CD14-positive monocyte (primary cell): ENCODE measurements around the gene GNLY. TPM values are rescaled to one million over a fixed set of nuclear protein-coding genes. Genes with fewer than 3 reads are reported as not detected.
A peak's percentile ranks its signal among the peaks of the same experiment; 100 is the strongest.

ENCODE experiments used
- DNase-seq, 3 donors: peaks; one replicate each; pipeline ENCODE4 v3.0.0-alpha.2; 2011 to 2022
- H2AFZ ChIP-seq: 2 replicates; pipeline ENCODE4 v1.6.0; 2012; ENCODE audit warnings: mild to moderate bottlenecking, low read depth, low read length, inconsistent platforms; ENCODE audit not compliant: insufficient read depth, poor library complexity, severe bottlenecking
- H3K27ac ChIP-seq, 2 donors: 1 replicate in 1 of 2; 2 replicates in 1 of 2; pipeline ENCODE4 v1.5.1; 2012 to 2013; ENCODE audit warnings: low read length in 2 of 2, control low read depth in 1 of 2, inconsistent platforms in 1 of 2, low read depth in 1 of 2, mild to moderate bottlenecking in 1 of 2
- H3K27me3 ChIP-seq, 2 donors: one replicate each; pipeline versions ENCODE4 v1.6.0 to v1.6.1; 2011 to 2013; ENCODE audit warnings: low read length in 2 of 2; ENCODE audit not compliant: control insufficient read depth in 2 of 2, insufficient read depth in 2 of 2
- H3K36me3 ChIP-seq, 2 donors: replicated peaks in 1 of 2; 1 replicate in 1 of 2; 2 replicates in 1 of 2; pipeline versions ENCODE4 v1.5.1 to v1.6.1; 2012 to 2013; ENCODE audit warnings: low read length in 2 of 2, control low read depth in 1 of 2, inconsistent platforms in 1 of 2, mild to moderate bottlenecking in 1 of 2; ENCODE audit not compliant: insufficient read depth in 2 of 2, control insufficient read depth in 1 of 2
- H3K4me1 ChIP-seq, 2 donors: 1 replicate in 1 of 2; 2 replicates in 1 of 2; pipeline versions ENCODE4 v1.5.1 to v1.6.1; 2012 to 2013; ENCODE audit warnings: low read length in 2 of 2, control low read depth in 1 of 2, inconsistent platforms in 1 of 2, mild to moderate bottlenecking in 1 of 2, moderate library complexity in 1 of 2; ENCODE audit not compliant: insufficient read depth in 2 of 2, control insufficient read depth in 1 of 2
- H3K4me2 ChIP-seq: replicated peaks from 2 replicates; pipeline ENCODE3; 2012; ENCODE audit warnings: low read length, moderate library complexity, mild to moderate bottlenecking; ENCODE audit not compliant: poor library complexity, severe bottlenecking; ENCODE audit errors: extremely low read depth
- H3K4me3 ChIP-seq, 3 experiments: fragments of 200-600 bp in 1 of 3; sonication (generic) in 1 of 3; replicated peaks in 1 of 3; 1 replicate in 2 of 3; 2 replicates in 1 of 3; pipeline ENCODE4 v1.5.1; 2011 to 2013; ENCODE audit warnings: low read length in 3 of 3, mild to moderate bottlenecking in 3 of 3, control low read depth in 2 of 3, low read depth in 2 of 3, inconsistent platforms in 1 of 3, moderate library complexity in 1 of 3
- H3K79me2 ChIP-seq: 2 replicates; pipeline ENCODE4 v1.6.0; 2012; ENCODE audit warnings: mild to moderate bottlenecking, control low read depth, inconsistent platforms, low read length, moderate library complexity; ENCODE audit not compliant: insufficient read depth
- H3K9ac ChIP-seq: 2 replicates; pipeline ENCODE4 v1.6.0; 2017; ENCODE audit warnings: low read length, mild to moderate bottlenecking; ENCODE audit not compliant: insufficient read depth, poor library complexity, severe bottlenecking
- H3K9me3 ChIP-seq, 2 donors: replicated peaks in 1 of 2; 1 replicate in 1 of 2; 2 replicates in 1 of 2; pipeline versions ENCODE4 v1.5.1 to v1.6.1; 2012 to 2013; ENCODE audit warnings: low read length in 2 of 2, control low read depth in 1 of 2; ENCODE audit not compliant: control insufficient read depth in 1 of 2, insufficient read depth in 1 of 2
- H4K20me1 ChIP-seq: 2 replicates; pipeline ENCODE4 v1.6.0; 2012; ENCODE audit warnings: mild to moderate bottlenecking, low read length, control low read depth, moderate library complexity; ENCODE audit not compliant: insufficient read depth
- H3K27ac Mint-ChIP-seq, 7 donors: one replicate each; pipeline ENCODE4 v1.8.0; 2020; ENCODE audit warnings: mild to moderate bottlenecking in 7 of 7, mixed read lengths in 7 of 7, moderate library complexity in 6 of 7, inconsistent platforms in 2 of 7
- H3K27me3 Mint-ChIP-seq, 3 donors: one replicate each; pipeline ENCODE4 v1.8.0; 2021 to 2022; ENCODE audit warnings: low read depth in 3 of 3, mild to moderate bottlenecking in 3 of 3, mixed read lengths in 3 of 3, moderate library complexity in 3 of 3, inconsistent platforms in 1 of 3
- H3K36me3 Mint-ChIP-seq, 2 donors: one replicate each; pipeline ENCODE4 v1.8.0; 2020; ENCODE audit warnings: mixed read lengths in 2 of 2, inconsistent platforms in 1 of 2, mild to moderate bottlenecking in 1 of 2
- H3K4me1 Mint-ChIP-seq: one replicate; pipeline ENCODE4 v1.8.0; 2020; ENCODE audit warnings: mild to moderate bottlenecking, mixed read lengths
- H3K4me3 Mint-ChIP-seq, 2 donors: one replicate each; pipeline ENCODE4 v1.8.0; 2020; ENCODE audit warnings: mild to moderate bottlenecking in 2 of 2, mixed read lengths in 2 of 2, moderate library complexity in 1 of 2
- H3K9me3 Mint-ChIP-seq, 7 donors: one replicate each; pipeline ENCODE4 v1.8.0; 2020 to 2022; ENCODE audit warnings: mixed read lengths in 7 of 7, mild to moderate bottlenecking in 6 of 7, moderate library complexity in 6 of 7, inconsistent platforms in 2 of 7
- CTCF ChIP-seq: fragments of 200-600 bp; IDR thresholded peaks from one replicate; pipeline ENCODE4 v1.8.0; 2022; ENCODE audit warnings: antibody characterized with exemption, mild to moderate bottlenecking
- WGBS: methylation state at CpG from one replicate; pipeline ENCODE4 v1.1.5; 2013; ENCODE audit warnings: missing lambda C conversion rate; ENCODE audit not compliant: insufficient coverage; 5-methylcytosine and 5-hydroxymethylcytosine counted together
- intact Hi-C, 2 donors: fragments of 100-400 bp; cut with micrococcal nuclease; formaldehyde crosslinking; loops; one replicate each; pipeline versions ENCODE4 v1.15.0 to v1.15.1; 2023
- polyA plus RNA-seq, 3 donors: library from polyadenylated mRNA; depleted of rRNA in 1 of 3; unstranded in 2 of 3; stranded (reverse) in 1 of 3; fragments of 300-500 nt in 2 of 3; fragments of >200 nt in 1 of 3; fragmentation: Illumina TruSeq in 2 of 3; gene quantifications; 1 replicate in 2 of 3; 2 replicates in 1 of 3; pipeline ENCODE4 v1.2.3, GENCODE V29; 2012 to 2021

The GNLY gene
- polyA plus RNA-seq, 3 donors: 4.6 to 13.2 (median 11.1) TPM

- no peaks in the 10 kb centered on the region for H3K27me3 ChIP-seq
- H3K27ac ChIP-seq: no peak overlapping the region
- H3K9me3 Mint-ChIP-seq: no peaks in the 10 kb centered on the region
- H3K4me3 ChIP-seq: no peak overlapping the region
- WGBS: no CpG with 5 or more reads among the region's 2 CpGs
- no peak overlapping the region for H3K9ac ChIP-seq
- TF ChIP-seq CTCF: no peak
- H3K4me1 Mint-ChIP-seq: peaks cover 22% of the 10 kb centered on the region
- H3K79me2 ChIP-seq: no peaks in the 10 kb centered on the region
- no peak overlapping the region for H3K4me2 ChIP-seq
- H4K20me1 ChIP-seq: no peaks in the 10 kb centered on the region
- no peaks in the 10 kb centered on the region for H3K9me3 ChIP-seq
- peaks cover 48 to 82% of the 10 kb centered on the region in 2 donors for H3K36me3 ChIP-seq
- peaks cover 0 to 1% (median 0%) of the 10 kb centered on the region in 3 donors for H3K27me3 Mint-ChIP-seq
- peaks cover 17% of the 10 kb centered on the region in 2 donors for H3K4me1 ChIP-seq
- no peak overlapping the region for H2AFZ ChIP-seq
- peaks cover 74 to 92% of the 10 kb centered on the region in 2 donors for H3K36me3 Mint-ChIP-seq
- peak overlapping the region in 1 of 7 donors; percentile 32 for H3K27ac Mint-ChIP-seq
- no peak overlapping the region for H3K4me3 Mint-ChIP-seq
- intact Hi-C loops: no loop called here
- DNase-seq: no peak
Measured at GRCh38 chr2:85652056-85652455, 42.1 kb upstream of the GNLY start.

DNA sequence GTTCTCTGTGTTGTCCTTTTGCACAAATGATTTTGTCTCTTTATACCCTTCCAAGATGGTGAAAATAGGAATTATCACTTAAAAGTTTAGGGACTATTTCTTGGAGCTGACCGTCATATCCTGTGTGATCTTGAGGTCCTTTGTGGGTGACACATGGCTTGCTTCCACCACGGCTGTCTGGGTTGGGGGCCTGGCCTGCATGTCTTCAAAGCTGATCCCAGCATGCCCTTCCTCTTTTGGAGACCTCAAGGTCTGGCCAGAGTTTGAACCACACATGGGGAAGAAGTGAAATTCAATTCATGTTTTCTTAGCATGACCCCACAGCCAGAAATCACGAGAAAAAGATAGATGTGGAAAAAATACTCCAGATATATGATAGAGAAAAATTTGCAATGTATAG, 40.2 kb upstream of the GNLY start:
- peak; percentile 31 to 64 (median 49) for DNase-seq
- H3K4me3 ChIP-seq: no peak overlapping the region
- H3K9me3 Mint-ChIP-seq: peaks cover 0 to 2% (median 0%) of the 10 kb centered on the region in 7 donors
- no peaks in the 10 kb centered on the region for H3K4me1 ChIP-seq
- WGBS: 0% methylated on average over 1 of the region's 3 CpGs
- H3K9me3 ChIP-seq: no peaks in the 10 kb centered on the region
- H3K79me2 ChIP-seq: no peaks in the 10 kb centered on the region
- no peak overlapping the region for H3K9ac ChIP-seq
- H3K27ac Mint-ChIP-seq: peak overlapping the region in 4 of 7 donors; percentile 26 to 75 (median 66)
- peaks cover 45 to 73% of the 10 kb centered on the region in 2 donors for H3K36me3 ChIP-seq
- H3K36me3 Mint-ChIP-seq: peaks cover 69 to 91% of the 10 kb centered on the region in 2 donors
- no peak overlapping the region for H3K4me3 Mint-ChIP-seq
- no peak for TF ChIP-seq CTCF
- H3K27me3 ChIP-seq: no peaks in the 10 kb centered on the region
- no peaks in the 10 kb centered on the region for H4K20me1 ChIP-seq
- peaks cover 7% of the 10 kb centered on the region for H3K4me1 Mint-ChIP-seq
- no peak overlapping the region for H3K4me2 ChIP-seq
- H2AFZ ChIP-seq: no peak overlapping the region
- H3K27me3 Mint-ChIP-seq: no peaks in the 10 kb centered on the region
- H3K27ac ChIP-seq: peak overlapping the region; percentile 2 to 11
- intact Hi-C loops: no loop called here
